K562 (cell line): ENCODE data around the gene SLC25A44. TPM values are rescaled to one million over a fixed set of nuclear protein-coding genes. Genes with fewer than 3 reads are reported as not detected.
A peak's percentile ranks its signal among the peaks of the same experiment; 100 is the strongest.

Experiments
- BRD4 ChIP-seq: fragments of 200-600 bp; sonication (generic); IDR thresholded peaks from 2 replicates; pipeline ENCODE4 v1.6.1; 2017; ENCODE audit warnings: inconsistent platforms
- HNRNPL ChIP-seq: fragments of 200-400 bp; formaldehyde crosslinking; IDR thresholded peaks from 2 replicates; pipeline ENCODE4 v1.6.1; 2017; ENCODE audit warnings: low read depth, mild to moderate bottlenecking, low read length
- LCOR ChIP-seq: sonication (generic); formaldehyde crosslinking; IDR thresholded peaks from 2 replicates; pipeline ENCODE4 v1.8.0; 2022; ENCODE audit warnings: mild to moderate bottlenecking, missing genetic modification reagents
- NR1H2 ChIP-seq: sonication (generic); formaldehyde crosslinking; IDR thresholded peaks from 2 replicates; pipeline ENCODE4 v1.4.0; 2020; ENCODE audit warnings: mild to moderate bottlenecking, missing genetic modification reagents
- POLR2AphosphoS2 ChIP-seq: IDR thresholded peaks from 2 replicates; pipeline ENCODE4 v1.6.1; 2012; ENCODE audit warnings: low read length, improper control_type of control experiment
- PRMT5 ChIP-seq: sonication (generic); formaldehyde crosslinking; IDR thresholded peaks from 2 replicates; pipeline ENCODE4 v1.5.0; 2020; ENCODE audit warnings: missing genetic modification reagents
- TCF3 ChIP-seq: sonication (generic); formaldehyde crosslinking; IDR thresholded peaks from 2 replicates; pipeline ENCODE4 v1.4.0; 2020; ENCODE audit warnings: mild to moderate bottlenecking, missing genetic modification reagents
- TCFL5 ChIP-seq: fragments of 250-450 bp; sonication (Bioruptor Pico); conservative IDR thresholded peaks from 2 replicates; pipeline ENCODE4 v1.6.1; 2021; ENCODE audit warnings: mild to moderate bottlenecking, moderate library complexity, matching md5 sums
- ZEB2 ChIP-seq: fragments of 450-650 bp; IDR thresholded peaks from 2 replicates; pipeline ENCODE4 v1.6.1; 2016
- ZFP30 ChIP-seq: fragments of 250-450 bp; sonication (Bioruptor Pico); IDR thresholded peaks from 2 replicates; pipeline ENCODE4 v1.8.0; 2022; ENCODE audit warnings: moderate library complexity, mild to moderate bottlenecking, inconsistent platforms, borderline replicate concordance
- ZNF324 ChIP-seq: fragments of 250-450 bp; sonication (Bioruptor Pico); IDR thresholded peaks from 2 replicates; pipeline ENCODE4 v1.4.0; 2020; ENCODE audit warnings: mild to moderate bottlenecking
- polyA plus RNA-seq, 8 experiments: library from polyadenylated mRNA; depleted of rRNA in 4 of 8; stranded (reverse) in 5 of 8; unstranded in 3 of 8; fragments of >200 nt; fragmentation: Nextera tagmentation in 2 of 8; fragmentation: Illumina TruSeq in 1 of 8; extraction: Ambion mirVana in 2 of 8; extraction: Trizol in 1 of 8; gene quantifications; 2 replicates each; pipeline versions ENCODE4 v1.2.1 to v1.2.3, GENCODE V29; 2011 to 2014; ENCODE audit warnings: inconsistent platforms in 1 of 8, missing spikeins in 1 of 8
- total RNA-seq, 7 experiments: library from RNA; depleted of rRNA in 6 of 7; stranded (reverse); fragments of >200 nt in 6 of 7; fragmentation: Illumina TruSeq in 2 of 7; extraction: Trizol in 2 of 7; gene quantifications; 2 replicates each; pipeline versions ENCODE4 v1.2.1 to v1.2.3, GENCODE V29; 2011 to 2021; ENCODE audit warnings: low replicate concordance in 1 of 7
- TF ChIP-seq, protein P1 (sequence below): fragments of 200-600 bp; sonication (generic); IDR thresholded peaks from one replicate; pipeline ENCODE4 v1.6.1; 2012; ENCODE audit warnings: mild to moderate bottlenecking, low read depth, low read length, inconsistent platforms
- TF ChIP-seq, protein P2 (sequence below): fragments of 250-450 bp; sonication (Bioruptor Pico); IDR thresholded peaks from 2 replicates; pipeline ENCODE4 v1.5.0; 2021

Gene SLC25A44
- total and polyA plus RNA-seq, 9 of the 15 experiments (the other 6 are each of a cell fraction or from before 2014, with no cell fraction given): 4.4 to 22.8 (median 12.5) TPM

DNA sequence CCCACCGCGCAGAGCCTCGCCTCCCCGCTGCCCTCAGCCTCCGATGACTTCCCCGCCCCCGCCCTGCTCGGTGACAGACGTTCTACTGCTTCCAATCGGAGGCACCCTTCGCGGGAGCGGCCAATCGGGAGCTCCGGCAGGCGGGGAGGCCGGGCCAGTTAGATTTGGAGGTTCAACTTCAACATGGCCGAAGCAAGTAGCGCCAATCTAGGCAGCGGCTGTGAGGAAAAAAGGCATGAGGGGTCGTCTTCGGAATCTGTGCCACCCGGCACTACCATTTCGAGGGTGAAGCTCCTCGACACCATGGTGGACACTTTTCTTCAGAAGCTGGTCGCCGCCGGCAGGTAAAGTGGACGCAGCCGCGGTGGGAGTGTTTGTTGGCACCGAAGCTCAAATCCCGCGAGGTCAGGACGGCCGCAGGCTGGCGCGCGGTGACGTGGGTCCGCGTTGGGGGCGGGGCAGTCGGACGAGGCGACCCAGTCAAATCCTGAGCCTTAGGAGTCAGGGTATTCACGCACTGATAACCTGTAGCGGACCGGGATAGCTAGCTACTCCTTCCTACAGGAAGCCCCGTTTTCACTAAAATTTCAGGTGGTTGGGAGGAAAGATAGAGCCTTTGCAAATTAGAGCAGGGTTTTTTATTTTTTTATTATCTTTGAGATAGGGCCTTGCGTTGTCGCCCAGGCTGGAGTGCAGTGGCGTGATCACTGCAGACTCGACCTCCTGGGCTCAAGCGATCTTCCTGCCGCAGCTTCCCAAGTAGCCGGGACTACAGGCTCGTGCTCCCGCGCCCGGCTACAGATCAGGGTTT, 19.1 kb downstream of the SLC25A44 start, which contains the start of gene PMF1 (continued):
- TF ChIP-seq, protein P1, sequence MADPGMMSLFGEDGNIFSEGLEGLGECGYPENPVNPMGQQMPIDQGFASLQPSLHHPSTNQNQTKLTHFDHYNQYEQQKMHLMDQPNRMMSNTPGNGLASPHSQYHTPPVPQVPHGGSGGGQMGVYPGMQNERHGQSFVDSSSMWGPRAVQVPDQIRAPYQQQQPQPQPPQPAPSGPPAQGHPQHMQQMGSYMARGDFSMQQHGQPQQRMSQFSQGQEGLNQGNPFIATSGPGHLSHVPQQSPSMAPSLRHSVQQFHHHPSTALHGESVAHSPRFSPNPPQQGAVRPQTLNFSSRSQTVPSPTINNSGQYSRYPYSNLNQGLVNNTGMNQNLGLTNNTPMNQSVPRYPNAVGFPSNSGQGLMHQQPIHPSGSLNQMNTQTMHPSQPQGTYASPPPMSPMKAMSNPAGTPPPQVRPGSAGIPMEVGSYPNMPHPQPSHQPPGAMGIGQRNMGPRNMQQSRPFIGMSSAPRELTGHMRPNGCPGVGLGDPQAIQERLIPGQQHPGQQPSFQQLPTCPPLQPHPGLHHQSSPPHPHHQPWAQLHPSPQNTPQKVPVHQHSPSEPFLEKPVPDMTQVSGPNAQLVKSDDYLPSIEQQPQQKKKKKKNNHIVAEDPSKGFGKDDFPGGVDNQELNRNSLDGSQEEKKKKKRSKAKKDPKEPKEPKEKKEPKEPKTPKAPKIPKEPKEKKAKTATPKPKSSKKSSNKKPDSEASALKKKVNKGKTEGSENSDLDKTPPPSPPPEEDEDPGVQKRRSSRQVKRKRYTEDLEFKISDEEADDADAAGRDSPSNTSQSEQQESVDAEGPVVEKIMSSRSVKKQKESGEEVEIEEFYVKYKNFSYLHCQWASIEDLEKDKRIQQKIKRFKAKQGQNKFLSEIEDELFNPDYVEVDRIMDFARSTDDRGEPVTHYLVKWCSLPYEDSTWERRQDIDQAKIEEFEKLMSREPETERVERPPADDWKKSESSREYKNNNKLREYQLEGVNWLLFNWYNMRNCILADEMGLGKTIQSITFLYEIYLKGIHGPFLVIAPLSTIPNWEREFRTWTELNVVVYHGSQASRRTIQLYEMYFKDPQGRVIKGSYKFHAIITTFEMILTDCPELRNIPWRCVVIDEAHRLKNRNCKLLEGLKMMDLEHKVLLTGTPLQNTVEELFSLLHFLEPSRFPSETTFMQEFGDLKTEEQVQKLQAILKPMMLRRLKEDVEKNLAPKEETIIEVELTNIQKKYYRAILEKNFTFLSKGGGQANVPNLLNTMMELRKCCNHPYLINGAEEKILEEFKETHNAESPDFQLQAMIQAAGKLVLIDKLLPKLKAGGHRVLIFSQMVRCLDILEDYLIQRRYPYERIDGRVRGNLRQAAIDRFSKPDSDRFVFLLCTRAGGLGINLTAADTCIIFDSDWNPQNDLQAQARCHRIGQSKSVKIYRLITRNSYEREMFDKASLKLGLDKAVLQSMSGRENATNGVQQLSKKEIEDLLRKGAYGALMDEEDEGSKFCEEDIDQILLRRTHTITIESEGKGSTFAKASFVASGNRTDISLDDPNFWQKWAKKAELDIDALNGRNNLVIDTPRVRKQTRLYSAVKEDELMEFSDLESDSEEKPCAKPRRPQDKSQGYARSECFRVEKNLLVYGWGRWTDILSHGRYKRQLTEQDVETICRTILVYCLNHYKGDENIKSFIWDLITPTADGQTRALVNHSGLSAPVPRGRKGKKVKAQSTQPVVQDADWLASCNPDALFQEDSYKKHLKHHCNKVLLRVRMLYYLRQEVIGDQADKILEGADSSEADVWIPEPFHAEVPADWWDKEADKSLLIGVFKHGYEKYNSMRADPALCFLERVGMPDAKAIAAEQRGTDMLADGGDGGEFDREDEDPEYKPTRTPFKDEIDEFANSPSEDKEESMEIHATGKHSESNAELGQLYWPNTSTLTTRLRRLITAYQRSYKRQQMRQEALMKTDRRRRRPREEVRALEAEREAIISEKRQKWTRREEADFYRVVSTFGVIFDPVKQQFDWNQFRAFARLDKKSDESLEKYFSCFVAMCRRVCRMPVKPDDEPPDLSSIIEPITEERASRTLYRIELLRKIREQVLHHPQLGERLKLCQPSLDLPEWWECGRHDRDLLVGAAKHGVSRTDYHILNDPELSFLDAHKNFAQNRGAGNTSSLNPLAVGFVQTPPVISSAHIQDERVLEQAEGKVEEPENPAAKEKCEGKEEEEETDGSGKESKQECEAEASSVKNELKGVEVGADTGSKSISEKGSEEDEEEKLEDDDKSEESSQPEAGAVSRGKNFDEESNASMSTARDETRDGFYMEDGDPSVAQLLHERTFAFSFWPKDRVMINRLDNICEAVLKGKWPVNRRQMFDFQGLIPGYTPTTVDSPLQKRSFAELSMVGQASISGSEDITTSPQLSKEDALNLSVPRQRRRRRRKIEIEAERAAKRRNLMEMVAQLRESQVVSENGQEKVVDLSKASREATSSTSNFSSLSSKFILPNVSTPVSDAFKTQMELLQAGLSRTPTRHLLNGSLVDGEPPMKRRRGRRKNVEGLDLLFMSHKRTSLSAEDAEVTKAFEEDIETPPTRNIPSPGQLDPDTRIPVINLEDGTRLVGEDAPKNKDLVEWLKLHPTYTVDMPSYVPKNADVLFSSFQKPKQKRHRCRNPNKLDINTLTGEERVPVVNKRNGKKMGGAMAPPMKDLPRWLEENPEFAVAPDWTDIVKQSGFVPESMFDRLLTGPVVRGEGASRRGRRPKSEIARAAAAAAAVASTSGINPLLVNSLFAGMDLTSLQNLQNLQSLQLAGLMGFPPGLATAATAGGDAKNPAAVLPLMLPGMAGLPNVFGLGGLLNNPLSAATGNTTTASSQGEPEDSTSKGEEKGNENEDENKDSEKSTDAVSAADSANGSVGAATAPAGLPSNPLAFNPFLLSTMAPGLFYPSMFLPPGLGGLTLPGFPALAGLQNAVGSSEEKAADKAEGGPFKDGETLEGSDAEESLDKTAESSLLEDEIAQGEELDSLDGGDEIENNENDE: no peak
- TF ChIP-seq TCF3 (no peak), NR1H2 (CRISPR knock-in tag) (0 out of 2 replicates have a peak, but pooled peaks have one; percentile 33), LCOR (CRISPR knock-in tag) (no peak), POLR2AphosphoS2 (peak; percentile 94), ZEB2 (no peak), PRMT5 (no peak), BRD4 (no peak; the same call in 1 of the 2 replicates), HNRNPL (no peak), ZFP30 (no peak), ZNF324 (CRISPR knock-in tag) (no peak), TCFL5 (CRISPR knock-in tag) (no peak)
- TF ChIP-seq, protein P2, sequence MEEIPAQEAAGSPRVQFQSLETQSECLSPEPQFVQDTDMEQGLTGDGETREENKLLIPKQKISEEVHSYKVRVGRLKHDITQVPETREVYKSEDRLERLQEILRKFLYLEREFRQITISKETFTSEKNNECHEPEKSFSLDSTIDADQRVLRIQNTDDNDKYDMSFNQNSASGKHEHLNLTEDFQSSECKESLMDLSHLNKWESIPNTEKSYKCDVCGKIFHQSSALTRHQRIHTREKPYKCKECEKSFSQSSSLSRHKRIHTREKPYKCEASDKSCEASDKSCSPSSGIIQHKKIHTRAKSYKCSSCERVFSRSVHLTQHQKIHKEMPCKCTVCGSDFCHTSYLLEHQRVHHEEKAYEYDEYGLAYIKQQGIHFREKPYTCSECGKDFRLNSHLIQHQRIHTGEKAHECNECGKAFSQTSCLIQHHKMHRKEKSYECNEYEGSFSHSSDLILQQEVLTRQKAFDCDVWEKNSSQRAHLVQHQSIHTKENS (CRISPR knock-in tag): no peak
